ENCODE results near the gene CTDP1. TPM values are rescaled to one million over a fixed set of nuclear protein-coding genes. Genes with fewer than 3 reads are reported as not detected.
"Not testable (repeated sequence)": the region's sequence is repeated elsewhere in the genome, so short reads cannot be mapped to it uniquely, and the experiment has no call there.

Gene CTDP1
- polyA plus RNA-seq, 1 donor, result 10.7 TPM

- DNase-seq, result no peak
Observed at GRCh38 chr18:79724299-79725080, 44.9 kb downstream of the CTDP1 start.

GRCh38 chr18:79725486-79725885 lies 45.9 kb downstream of the CTDP1 start:
- no peak for DNase-seq

- no peak for DNase-seq
Observed at GRCh38 chr18:79726721-79727120, 47.1 kb downstream of the CTDP1 start.

GRCh38 chr18:79727211-79727610 lies 47.6 kb downstream of the CTDP1 start:
- no peak for DNase-seq

GRCh38 chr18:79728931-79729586 lies 49.5 kb downstream of the CTDP1 start:
- DNase-seq, result no peak

GRCh38 chr18:79729611-79730010 lies 50.0 kb downstream of the CTDP1 start:
- no peak for DNase-seq

- no peak for DNase-seq
Observed at GRCh38 chr18:79730804-79731203, 51.2 kb downstream of the CTDP1 start.

- not testable (repeated sequence) for DNase-seq
Observed at GRCh38 chr18:79731881-79732720, 52.5 kb downstream of the CTDP1 start.

GRCh38 chr18:79732721-79733025 lies 53.1 kb downstream of the CTDP1 start:
- no peak for DNase-seq

GRCh38 chr18:79733135-79733701 lies 53.6 kb downstream of the CTDP1 start:
- no peak for DNase-seq

GRCh38 chr18:79733986-79734770 lies 54.6 kb downstream of the CTDP1 start:
- no peak for DNase-seq

GRCh38 chr18:79735071-79735980 lies 55.7 kb downstream of the CTDP1 start:
- DNase-seq, result no peak

- DNase-seq, result no peak
Observed at GRCh38 chr18:79736230-79736629, 56.6 kb downstream of the CTDP1 start.

- DNase-seq, result no peak
Observed at GRCh38 chr18:79736846-79737245, 57.2 kb downstream of the CTDP1 start.

- no peak for DNase-seq
Observed at GRCh38 chr18:79737426-79737825, 57.8 kb downstream of the CTDP1 start.

- no peak for DNase-seq
Observed at GRCh38 chr18:79738041-79738461, 58.4 kb downstream of the CTDP1 start.

- DNase-seq, result no peak
Observed at GRCh38 chr18:79738581-79739439, 59.2 kb downstream of the CTDP1 start.

GRCh38 chr18:79739440-79739778 lies 59.8 kb downstream of the CTDP1 start:
- no peak for DNase-seq

- not testable (repeated sequence) for DNase-seq
Observed at GRCh38 chr18:79740047-79740446, 60.4 kb downstream of the CTDP1 start.

Measured in left kidney (tissue), 2 donors.